ENCODE data around the gene PIN4.

GRCh38 chrX:72247206-72247942, 65.8 kb downstream of the PIN4 start:
- TF ChIP-seq POLR2AphosphoS5 (IDR thresholded peaks at IDR 0.05; ENCODE audit: low read depth): no peak
- no peak for TF ChIP-seq CTCF (IDR thresholded peaks at IDR 0.05; ENCODE audit: insufficient read depth, low read length)
- no peak for TF ChIP-seq GABPA (IDR thresholded peaks at IDR 0.05; ENCODE audit: low read depth)
